DMS53 (cell line): Measurements from ENCODE around the gene ATRNL1.
"Not testable (repeated sequence)": the region's sequence is repeated elsewhere in the genome, so short reads cannot be mapped to it uniquely, and the experiment has no call there.

Source experiments
- DNase-seq: peaks from one replicate; lab custom pipeline; 2025; lab: John Stamatoyannopoulos, UW

The ATRNL1 gene

DNA sequence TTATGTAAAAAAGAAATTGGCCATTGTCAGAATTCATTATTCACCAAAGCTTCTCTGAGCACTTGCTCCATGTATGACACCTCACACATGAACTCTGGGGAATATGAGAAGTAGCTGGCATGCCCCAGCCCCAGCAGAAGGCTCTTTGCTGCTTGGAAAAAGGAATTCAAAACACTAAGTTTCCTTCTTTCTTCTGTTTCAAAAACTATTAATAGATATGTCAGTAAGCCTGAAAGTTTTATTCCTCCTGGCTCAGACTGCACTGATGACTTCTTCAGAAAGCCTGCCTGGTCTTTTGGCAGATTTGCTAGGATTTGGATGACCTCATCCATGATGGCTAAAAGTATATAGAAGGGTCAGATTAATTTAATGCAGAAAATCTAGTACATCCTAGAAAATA lies 668.9 kb downstream of the ATRNL1 start:
- DNase-seq: no peak

DNA sequence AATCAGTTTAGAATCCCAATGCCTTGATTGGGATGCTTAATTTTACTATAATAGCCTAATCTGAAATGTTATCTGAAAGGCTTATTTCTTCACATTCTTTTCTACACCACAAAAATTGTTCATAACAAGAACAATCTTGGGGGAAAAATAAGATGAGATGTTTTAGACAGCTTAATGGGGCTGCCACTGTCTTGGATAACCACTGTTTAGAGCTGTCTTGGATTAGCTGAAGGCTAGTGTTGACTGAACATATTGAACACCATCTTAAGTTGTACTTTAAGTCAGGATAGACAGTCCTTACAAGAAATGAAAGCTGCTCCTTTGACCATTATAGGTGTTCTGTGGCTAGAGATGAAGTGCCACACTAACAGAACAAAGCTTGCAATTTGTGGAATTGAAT lies 678.6 kb downstream of the ATRNL1 start:
- DNase-seq: no peak

DNA sequence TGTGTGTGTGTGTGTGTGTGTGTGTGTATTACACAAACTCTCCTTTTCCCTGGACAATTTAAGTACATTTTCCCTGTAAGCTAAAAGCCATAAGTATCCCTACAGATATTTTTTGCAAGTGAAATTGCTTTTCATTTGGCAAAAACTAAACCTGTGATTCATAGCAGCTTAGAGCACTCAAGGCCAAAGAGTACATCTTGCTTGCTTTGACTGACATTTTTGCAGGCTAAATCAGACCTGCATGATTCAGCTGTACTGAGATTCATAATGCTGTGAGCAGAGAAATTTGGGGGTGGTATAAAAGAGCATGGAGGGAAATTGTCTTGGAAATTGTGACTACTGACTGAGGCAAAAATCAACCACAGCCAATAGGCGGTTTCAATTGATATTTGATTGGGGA lies 679.4 kb downstream of the ATRNL1 start:
- no peak for DNase-seq

DNA sequence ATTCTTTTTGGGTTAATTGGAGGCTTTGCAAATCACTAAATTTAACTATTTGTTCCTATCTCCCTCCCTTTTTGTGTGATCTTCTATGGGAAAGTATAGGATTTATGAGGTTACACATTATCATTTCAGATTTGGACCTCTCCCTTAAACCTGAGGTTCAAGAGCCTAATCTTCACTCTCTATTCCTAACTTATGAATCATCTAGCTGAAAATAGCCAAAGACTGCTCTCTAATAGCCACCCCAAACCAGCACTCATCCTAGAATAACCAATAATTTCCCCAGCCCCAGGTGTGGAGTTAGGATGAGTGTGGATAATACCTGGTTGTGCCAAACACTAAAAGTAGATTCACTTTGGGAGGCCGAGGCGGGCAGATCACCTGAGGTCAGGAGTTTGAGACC lies 680.7 kb downstream of the ATRNL1 start:
- no peak for DNase-seq

DNA sequence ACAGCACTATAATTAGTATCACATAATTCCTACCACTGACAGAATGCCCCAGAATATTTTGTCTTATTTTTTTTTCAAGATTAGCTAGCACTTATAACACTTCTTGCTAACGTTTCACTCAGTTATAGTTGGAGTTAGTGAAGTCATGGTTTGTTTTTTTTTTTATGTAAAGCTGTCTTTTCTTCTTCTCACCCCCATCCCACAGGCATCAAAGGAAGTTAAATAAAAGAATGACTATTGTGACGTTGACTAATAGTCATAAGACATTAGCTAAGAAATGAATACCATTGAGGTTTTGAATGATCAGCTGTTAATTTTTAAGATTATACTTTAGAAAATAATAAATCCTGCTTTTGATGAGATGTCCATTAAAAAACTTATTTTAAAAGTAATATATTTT lies 681.6 kb downstream of the ATRNL1 start:
- no peak for DNase-seq

DNA sequence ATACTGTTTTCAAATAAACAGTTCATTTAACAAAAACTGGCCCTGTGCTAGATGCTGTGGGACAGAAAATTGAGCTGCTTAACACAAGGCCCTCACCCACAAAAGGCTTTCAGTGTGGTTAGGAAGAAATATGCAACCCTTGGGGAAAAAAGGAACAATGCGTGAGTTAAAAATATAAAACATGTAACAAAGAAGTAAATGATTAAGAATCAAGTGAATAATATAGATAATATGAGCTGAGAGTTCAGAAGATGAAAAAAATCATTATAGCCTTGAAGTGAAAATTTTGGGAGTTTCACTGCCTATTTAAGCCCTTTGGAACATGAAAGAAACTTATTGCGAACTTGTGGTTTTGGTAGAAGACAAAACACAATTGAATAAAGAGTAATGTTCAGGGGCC lies 684.5 kb downstream of the ATRNL1 start:
- DNase-seq: no peak

DNA sequence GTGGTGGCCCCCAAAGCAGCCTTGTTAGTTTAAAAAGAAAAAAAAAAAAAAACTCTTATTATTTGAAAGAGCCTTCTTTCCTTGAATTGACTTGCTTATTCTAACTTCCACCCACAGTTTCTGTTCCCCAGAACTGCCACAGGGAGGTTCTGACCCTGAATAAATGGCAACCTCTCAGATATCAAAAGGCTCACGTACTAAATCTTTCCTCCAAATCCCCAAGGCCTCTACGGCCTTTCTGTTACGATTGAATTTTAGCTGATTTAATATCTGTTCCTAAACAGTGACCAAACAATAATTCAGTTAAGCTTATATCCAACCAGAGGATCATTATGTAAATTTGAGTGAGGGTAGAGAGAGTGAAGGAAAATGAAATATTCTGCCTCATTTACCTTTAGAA lies 697.1 kb downstream of the ATRNL1 start:
- no peak for DNase-seq

DNA sequence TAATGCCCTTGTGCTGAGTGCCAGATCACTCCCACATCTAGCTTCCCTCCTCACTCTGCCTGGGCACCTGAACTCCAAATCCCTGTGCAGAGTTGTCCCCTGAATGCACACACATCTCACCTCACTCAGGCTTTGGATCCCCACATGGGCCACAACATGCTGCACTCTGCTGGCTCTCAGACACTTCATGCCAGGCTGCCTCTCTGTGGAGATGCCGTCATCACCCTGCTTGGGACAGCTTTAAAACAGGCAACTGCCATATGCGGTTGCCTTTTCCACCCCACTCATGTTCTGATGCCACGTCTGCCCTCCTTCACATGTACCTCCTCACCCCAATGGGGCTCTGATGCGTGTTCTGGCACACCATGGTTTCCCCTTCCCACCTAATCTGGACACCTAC lies 702.8 kb downstream of the ATRNL1 start:
- DNase-seq: no peak

DNA sequence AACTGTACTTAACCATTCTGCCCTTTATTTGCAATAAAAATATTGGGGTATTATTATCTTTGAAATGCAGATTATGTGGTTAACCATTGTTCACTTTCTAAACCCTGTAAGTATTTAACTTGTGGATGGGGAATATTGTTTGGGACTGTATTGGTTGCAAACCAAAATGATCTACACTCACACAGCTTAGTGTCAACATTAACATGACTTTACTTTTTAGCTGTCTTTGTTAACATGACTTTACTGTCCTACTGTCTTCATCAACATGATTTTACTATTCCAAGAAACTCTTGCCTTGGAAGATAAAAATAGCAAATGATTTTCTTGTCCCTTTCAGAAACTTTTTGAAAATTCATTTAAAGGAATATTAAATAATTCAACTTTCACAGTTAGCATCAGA lies 708.3 kb downstream of the ATRNL1 start:
- DNase-seq: no peak

DNA sequence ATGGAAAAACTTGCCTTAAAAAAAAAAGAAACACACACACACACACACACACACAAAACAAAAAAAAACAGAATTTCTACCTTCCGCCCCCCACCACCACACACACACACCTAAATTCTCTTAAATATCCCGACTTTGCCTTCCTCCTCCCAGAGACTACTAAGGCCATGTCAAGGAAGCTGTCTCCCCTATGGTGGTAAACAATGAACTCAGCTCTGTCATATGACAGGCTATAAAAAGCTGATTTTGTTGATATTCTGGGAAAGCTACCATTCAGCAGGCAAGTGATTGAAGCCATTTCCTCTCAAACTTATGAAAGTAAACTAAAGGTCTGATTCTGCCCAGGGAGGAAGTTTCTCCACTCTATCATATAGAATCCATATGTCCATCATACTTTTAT lies 708.8 kb downstream of the ATRNL1 start:
- DNase-seq: no peak

DNA sequence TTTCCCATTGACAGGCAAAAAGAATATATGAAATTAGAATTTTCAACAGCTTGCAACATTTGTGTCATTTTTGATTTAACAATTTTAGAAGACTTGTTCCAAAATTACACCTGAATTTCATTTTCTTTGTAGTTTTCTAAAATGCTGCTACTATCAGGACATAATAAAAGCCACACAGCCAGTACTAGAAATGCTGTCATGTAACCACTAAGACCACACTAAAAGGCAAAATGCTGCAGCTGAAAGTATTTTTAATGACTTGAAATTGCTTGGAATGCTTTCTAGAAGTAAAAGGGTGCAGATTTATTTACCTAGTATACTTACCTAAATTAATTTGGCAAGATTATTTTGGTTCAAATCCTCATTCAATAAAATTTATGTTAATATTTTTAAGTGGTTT lies 709.7 kb downstream of the ATRNL1 start:
- no peak for DNase-seq

DNA sequence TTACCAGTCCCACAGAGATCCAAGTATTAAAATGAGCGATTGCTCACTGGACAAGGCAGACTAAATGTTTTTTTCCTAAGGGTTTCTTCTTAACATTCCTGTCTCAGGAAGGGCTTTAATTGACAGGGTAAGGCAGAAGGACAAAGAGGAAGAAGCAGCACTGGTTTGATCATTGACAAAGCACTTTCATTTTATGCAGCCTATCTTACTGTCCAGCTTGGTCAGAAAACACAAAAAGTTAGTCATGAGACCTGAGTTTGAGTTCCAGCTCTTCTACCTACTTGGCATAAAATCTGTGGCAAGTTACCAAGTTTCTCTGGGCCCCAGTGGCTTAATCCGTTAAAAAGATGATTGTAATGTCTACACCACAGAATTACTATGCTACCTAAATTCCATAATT lies 721.4 kb downstream of the ATRNL1 start:
- no peak for DNase-seq

DNA sequence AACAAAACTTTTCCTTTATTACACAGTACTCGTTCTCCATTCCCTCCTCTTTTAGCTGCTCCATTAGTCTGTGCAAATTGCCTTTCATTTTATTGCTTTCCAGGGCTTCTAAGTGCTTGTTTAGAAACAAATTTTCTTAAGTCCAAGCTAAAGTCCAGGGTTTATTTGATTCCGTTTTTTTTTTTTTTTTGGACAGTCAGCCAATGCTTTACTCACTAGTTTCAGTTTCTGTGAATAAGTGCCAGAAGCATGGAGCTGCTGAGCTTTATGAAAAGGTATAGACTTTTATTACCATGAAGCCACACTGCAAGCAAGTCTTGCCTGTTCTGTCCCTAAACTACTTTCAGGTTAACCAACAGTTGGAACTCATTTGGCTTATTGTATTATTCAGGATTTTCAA lies 724.8 kb downstream of the ATRNL1 start:
- no peak for DNase-seq

DNA sequence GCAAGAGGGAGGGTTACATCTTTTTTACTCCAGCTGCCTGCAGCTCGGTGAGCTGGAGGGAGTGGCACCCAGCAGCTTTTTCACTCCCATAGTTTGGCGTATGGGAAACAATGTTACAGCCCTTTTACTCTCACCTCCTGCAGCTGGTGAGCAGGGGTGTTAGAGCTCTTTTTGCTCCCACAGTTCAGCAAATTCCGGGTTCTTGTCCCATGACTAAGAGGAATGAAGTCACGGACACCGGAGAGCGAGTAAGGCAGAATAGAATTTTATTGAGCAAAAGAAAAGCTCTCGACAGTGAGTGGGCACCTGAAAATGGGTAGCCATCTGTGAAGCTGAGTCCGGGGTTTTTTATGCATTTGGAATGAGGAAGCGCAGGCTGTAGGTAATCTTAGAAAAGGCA lies 733.2 kb downstream of the ATRNL1 start:
- DNase-seq: no peak

DNA sequence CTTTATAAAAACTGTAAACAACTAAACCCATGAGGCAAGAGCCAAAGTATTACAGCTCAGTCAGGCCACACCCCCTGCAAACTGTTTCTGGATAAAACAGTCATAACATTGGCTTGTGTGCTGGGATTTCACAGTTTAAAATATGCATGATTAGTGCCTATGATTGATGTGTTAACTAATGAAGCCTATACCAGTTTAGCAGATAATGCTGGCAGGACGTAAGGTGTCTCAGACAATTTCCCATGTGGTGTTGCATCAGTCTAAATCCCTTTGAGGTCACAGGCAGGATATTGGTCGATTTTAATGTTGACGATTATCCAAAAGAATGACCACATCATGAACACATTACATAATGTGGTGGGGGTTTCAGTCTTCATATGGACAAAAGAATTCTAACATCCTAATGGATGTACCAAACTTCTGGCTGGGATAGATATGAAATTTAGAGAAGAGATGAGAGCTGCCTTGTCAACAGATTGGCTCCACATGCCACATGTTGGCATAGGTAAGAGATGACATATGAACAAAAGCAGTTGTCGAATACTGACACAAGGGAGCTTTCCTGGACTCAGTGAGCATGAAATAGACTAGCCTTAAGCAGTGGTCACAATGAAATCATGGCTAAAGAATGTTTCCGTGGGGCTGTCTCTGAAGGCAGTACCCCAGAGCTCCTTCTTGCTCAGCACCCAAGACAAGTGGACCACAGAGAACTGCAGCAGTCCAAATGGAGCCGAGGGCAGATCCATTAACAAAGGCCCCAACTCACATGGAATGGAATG lies 734.3 kb downstream of the ATRNL1 start:
- DNase-seq: no peak

DNA sequence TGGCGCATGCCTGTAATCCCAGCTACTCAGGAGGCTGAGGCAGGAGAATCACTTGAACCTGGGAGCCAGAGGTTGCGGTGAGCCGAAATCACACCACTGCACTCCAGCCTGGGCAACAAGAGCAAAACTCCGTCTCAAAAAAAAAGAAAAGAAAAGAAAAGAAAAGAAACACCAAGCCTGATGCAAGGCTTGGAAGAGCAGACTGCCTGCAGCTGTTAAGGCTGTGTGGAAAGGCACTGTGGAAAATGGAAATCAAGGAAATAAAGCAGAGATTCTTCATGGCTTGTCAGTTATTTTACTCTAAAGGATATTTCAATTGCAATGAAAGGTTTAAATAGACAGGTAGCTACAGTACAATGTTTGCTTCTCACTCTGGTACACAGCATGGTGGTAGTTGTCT lies 735.0 kb downstream of the ATRNL1 start:
- not testable (repeated sequence) for DNase-seq

DNA sequence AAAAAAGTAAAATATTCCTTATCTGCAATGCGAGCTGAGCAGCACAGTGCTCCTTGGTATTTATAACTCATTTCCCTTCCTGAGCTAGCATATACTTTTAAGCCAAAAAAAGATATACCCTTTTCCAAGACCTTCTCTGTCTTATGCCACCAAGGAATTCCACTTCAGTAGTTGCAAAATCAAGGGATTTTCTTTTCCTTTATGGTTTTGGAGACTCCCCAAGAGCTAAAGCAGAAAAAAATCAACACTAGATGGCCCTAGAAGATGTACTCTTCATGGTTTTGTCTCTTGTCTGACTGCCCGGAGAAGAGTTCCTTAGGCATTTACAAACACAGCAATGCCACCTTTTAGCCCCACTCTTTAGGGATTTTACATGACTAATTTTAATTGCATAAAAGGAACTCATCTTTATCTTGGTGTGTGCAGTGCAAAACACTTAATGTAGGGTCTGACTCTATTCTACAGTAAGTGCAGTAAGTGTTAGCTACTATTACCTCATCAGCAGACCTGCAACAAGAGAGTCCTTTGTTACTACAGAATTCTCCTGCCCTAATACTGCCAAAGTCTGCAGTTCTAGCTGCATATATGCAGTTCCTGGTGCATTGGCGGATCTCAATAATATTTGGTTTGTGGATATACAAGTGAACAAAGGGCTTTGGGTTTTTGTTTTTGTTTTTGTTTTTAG lies 736.5 kb downstream of the ATRNL1 start:
- DNase-seq: peak; percentile 3

DNA sequence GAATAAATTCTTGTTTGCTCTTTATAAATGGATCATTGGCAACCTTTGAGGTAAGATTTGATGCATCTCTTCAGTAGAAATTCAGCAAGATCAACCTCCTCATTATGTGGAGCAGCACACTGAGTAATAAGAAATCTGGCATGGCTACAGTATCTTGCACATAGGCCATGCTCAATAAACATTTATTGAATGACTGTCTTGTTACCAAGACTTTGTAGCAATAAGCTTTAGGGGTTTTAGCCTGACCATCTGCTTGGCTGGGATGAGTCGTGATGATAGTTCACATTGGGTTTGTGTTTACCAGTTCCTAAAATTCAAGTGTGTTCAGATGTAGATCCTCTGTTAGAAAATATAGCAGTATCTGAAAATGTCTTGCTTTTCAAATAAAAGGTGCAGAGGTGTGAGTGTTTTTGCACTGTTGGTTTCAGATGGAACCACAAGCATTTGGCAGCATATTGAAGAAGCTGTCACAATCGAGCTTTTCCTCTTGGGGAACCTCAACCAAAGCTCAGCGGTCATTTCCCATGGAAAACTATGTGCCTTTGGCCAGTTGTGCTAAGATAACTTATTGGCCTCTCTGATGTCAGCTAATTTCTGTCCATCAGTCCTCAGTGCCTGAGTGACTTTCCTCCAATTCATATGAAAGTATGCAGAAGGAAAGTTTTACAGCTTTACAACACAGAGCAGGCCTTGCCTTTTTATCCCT lies 737.3 kb downstream of the ATRNL1 start:
- DNase-seq: no peak

DNA sequence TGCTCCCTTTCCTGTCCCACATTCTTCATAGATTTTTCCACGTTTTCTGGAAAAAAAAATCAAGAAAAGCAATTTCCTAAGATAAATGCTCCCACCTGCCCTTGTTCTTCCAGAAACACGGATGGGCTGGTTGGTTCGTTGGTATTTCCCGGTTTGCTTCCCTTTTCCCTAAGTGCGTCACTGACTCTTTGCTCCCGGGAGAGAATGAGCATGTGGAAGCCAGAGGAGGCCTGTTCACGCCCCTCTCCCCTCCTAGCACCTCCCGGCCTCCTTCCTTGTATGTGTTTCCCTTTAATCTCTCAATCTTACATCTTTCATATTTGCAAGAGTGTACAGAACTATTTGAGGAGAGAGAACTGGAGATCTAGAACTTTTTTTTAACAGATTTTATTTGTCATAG lies 737.9 kb downstream of the ATRNL1 start:
- DNase-seq: no peak

DNA sequence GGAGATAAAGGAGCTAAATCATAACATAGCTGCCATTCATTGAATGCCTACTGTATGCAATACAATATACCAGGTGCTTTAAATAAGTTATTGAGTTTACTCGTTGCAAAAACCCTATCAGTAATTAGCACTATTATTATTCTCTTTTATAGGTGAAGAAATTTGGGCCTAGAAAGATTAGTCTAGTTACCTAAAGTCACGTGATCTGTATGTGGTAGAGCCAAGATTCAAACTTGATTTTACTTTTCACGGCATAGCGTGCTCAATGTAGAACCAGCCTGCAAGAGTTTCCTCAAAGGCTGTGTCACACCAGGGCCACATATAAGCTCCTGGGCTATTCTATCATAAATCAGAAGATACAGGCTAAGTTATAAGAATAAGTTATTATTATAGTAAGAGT lies 740.0 kb downstream of the ATRNL1 start:
- no peak for DNase-seq

DNA sequence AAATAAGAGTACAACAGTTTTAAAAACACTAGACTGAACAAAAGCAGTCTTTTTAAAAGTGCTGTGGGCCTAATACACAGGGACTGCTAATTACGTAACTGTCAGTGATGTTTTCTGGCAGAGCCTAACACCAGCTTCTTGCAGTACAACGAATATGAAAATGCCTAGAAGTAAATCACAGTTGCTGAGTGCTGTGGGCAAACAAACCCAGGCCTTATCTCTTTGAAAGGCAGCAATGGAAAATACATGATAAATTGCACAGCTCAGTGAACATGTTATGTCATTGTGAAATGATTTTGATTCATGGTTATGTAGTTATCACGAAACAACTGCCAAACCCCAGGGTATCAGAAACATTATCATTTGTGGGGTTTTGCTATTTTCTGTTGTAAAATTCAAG lies 751.4 kb downstream of the ATRNL1 start:
- no peak for DNase-seq

DNA sequence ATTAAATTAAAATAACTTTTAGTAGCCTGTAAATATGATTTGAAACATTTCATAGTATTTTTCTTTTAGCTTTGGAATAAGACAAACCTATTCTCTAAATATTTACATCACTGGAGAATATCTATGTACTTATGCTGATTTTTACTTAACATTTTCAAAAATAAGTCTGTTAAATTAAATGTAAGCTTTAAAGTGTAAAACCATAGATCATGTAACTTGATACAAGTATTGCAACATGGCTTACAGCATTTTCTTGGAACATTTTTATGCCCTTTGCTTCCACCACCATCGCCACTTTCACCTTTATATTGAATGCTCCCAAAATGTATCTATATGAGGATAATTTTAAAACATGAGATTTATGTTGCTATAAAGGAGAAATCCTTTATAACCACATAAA lies 752.8 kb downstream of the ATRNL1 start:
- DNase-seq: no peak

DNA sequence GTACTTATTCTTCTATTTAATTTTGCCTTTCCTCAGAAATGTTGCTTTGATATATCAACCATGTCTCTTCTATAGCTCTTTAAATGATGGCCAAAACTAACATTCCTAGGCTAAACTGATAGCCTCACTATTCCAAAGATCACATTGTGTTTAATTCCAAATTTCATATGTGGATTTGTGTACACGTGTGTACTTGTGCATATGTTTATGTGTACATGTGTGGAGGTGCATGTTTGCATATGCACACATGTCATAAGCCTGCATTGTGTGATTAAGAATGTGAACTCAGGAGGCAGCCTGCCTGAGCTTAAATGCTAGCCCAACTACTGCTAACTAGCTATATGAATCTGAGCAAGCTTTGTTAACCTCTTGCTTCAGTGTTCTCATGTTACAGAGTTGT lies 753.4 kb downstream of the ATRNL1 start:
- no peak for DNase-seq
